ENCODE results near the gene PSMD2.

DNA sequence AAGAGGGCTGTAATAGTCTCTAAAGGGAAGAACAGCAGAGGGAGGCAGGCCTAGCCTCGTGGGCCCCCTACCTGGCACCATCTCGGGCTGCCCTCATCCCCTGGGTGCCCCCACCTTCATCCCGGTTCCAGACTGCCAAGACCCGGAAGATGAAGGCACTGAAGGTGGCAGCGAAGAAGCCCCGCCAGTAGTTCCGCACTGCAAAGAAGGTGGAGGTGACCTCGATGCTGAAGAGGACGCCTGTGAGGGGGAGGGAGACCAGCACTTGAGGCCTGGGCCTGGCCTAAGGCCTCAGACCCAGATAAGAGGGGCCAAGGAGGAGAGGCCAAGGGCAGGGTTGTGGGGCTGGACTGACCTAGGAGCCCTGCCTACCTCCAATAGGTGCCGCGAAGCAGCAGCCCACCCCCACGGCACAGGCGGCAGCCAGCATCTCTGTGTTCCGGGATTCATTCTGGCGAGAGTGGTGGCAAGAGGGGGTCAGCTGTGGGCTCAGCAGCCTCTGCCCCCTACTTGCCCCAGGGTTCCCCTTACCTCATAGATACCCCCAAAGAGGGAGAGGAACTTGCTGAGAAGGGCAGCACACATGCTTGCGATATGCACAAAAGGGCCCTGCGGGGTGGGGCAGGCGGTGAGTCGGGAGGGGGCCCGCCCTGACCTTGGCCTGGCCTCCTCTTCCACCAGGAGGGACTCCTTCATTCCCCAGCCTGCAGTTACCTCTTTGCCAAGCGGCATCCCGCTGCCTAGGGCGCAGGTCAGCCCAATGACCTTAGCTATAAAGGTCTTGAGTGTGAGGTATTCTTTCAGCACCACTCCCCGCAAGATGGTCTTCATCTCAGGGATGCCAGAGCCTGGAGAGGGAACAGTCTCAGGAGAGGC, 58.4 kb downstream of the PSMD2 start:
- no peak for TF ChIP-seq POLR2A (IDR thresholded peaks at IDR 0.05)
- TF ChIP-seq, protein P1, sequence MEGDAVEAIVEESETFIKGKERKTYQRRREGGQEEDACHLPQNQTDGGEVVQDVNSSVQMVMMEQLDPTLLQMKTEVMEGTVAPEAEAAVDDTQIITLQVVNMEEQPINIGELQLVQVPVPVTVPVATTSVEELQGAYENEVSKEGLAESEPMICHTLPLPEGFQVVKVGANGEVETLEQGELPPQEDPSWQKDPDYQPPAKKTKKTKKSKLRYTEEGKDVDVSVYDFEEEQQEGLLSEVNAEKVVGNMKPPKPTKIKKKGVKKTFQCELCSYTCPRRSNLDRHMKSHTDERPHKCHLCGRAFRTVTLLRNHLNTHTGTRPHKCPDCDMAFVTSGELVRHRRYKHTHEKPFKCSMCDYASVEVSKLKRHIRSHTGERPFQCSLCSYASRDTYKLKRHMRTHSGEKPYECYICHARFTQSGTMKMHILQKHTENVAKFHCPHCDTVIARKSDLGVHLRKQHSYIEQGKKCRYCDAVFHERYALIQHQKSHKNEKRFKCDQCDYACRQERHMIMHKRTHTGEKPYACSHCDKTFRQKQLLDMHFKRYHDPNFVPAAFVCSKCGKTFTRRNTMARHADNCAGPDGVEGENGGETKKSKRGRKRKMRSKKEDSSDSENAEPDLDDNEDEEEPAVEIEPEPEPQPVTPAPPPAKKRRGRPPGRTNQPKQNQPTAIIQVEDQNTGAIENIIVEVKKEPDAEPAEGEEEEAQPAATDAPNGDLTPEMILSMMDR (IDR thresholded peaks at IDR 0.05), result no peak

Measured in transverse colon (tissue), 3 donors.